Measurements from ENCODE around the gene CIAO2B.

DNA sequence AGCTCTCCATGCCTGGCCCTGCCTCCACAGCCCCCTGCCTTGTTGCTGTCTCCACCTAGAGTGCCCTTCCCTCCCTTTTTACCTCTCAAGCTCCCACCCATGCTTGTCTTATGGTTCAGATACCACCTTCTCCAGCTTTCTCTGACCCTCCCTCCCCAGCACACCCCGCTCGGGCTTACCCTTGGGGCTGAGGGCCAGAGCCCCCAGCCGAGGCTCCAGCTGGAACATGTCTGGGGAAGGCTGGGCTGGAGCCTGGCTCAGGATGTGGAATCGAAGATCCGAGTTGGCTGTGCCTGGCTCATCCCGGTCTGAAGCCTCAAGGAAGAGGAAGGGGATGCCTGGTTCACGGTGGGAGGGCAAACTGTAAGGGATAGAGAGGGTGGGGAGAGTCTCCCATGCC is 19.2 kb downstream of the CIAO2B start:
- TF ChIP-seq CSDC2 (CRISPR knock-in tag; IDR thresholded peaks at IDR 0.05): no peak
- TF ChIP-seq ZFP3 (CRISPR knock-in tag; IDR thresholded peaks at IDR 0.05): no peak
- TF ChIP-seq, protein P1, sequence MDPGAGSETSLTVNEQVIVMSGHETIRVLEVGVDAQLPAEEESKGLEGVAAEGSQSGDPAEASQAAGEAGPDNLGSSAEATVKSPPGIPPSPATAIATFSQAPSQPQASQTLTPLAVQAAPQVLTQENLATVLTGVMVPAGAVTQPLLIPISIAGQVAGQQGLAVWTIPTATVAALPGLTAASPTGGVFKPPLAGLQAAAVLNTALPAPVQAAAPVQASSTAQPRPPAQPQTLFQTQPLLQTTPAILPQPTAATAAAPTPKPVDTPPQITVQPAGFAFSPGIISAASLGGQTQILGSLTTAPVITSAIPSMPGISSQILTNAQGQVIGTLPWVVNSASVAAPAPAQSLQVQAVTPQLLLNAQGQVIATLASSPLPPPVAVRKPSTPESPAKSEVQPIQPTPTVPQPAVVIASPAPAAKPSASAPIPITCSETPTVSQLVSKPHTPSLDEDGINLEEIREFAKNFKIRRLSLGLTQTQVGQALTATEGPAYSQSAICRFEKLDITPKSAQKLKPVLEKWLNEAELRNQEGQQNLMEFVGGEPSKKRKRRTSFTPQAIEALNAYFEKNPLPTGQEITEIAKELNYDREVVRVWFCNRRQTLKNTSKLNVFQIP (CRISPR knock-in tag; IDR thresholded peaks at IDR 0.05; ENCODE audit: borderline replicate concordance, low read depth): no peak
- TF ChIP-seq, protein P2, sequence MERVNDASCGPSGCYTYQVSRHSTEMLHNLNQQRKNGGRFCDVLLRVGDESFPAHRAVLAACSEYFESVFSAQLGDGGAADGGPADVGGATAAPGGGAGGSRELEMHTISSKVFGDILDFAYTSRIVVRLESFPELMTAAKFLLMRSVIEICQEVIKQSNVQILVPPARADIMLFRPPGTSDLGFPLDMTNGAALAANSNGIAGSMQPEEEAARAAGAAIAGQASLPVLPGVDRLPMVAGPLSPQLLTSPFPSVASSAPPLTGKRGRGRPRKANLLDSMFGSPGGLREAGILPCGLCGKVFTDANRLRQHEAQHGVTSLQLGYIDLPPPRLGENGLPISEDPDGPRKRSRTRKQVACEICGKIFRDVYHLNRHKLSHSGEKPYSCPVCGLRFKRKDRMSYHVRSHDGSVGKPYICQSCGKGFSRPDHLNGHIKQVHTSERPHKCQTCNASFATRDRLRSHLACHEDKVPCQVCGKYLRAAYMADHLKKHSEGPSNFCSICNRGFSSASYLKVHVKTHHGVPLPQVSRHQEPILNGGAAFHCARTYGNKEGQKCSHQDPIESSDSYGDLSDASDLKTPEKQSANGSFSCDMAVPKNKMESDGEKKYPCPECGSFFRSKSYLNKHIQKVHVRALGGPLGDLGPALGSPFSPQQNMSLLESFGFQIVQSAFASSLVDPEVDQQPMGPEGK (CRISPR knock-in tag; IDR thresholded peaks at IDR 0.05; ENCODE audit: borderline replicate concordance): no peak
